GM19238 (cell line): ENCODE results near the gene KLHL3.
"Not testable (repeated sequence)": the region's sequence is repeated elsewhere in the genome, so short reads cannot be mapped to it uniquely, and the experiment has no call there.

Experiments used
- DNase-seq: peaks from one replicate; pipeline ENCODE4 v3.0.0; 2011; ENCODE audit warnings: low spot score; ENCODE audit not compliant: insufficient read length

The KLHL3 gene

DNA sequence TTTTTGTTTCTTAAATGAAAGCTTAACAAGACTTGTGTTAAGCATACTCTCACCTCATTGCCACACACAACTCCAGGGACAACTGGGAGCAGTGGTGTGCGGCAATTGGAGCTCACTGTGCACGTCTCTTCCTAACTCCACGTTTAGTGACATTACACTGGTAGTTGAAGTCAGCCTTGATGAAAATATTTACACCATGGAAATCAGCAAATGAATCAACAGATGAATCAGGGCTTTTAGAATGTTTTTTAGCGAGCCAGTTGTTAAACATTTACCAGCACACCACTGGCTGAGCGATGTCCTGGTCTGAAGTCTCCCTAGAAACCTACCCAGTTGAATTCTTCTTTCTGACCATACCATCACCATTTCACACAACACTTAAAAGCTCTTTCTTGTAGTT is 67.3 kb downstream of the KLHL3 start:
- DNase-seq: no peak

DNA sequence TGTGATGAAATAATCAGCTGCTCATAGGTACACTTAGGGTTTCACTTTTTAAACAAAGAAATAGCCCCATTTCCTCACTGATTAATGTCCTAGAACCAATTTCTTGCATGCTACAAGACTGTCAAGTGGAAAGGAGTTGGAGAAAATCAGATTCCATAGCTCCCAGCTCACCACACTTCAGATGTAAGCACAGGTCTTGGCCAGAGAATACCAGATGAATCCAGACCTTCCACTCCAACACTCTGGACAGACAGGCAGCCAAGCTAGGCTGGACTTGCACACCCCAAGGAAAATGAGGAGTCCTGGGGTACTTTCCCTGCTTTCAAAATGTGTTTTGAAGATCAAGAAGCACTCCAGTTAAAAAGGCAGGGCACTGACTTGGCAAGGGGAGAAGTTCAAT is 68.5 kb downstream of the KLHL3 start:
- no peak for DNase-seq

GRCh38 chr5:137666901-137667300 is 69.0 kb downstream of the KLHL3 start:
- no peak for DNase-seq

GRCh38 chr5:137666461-137666850 is 69.4 kb downstream of the KLHL3 start:
- no peak for DNase-seq

DNA sequence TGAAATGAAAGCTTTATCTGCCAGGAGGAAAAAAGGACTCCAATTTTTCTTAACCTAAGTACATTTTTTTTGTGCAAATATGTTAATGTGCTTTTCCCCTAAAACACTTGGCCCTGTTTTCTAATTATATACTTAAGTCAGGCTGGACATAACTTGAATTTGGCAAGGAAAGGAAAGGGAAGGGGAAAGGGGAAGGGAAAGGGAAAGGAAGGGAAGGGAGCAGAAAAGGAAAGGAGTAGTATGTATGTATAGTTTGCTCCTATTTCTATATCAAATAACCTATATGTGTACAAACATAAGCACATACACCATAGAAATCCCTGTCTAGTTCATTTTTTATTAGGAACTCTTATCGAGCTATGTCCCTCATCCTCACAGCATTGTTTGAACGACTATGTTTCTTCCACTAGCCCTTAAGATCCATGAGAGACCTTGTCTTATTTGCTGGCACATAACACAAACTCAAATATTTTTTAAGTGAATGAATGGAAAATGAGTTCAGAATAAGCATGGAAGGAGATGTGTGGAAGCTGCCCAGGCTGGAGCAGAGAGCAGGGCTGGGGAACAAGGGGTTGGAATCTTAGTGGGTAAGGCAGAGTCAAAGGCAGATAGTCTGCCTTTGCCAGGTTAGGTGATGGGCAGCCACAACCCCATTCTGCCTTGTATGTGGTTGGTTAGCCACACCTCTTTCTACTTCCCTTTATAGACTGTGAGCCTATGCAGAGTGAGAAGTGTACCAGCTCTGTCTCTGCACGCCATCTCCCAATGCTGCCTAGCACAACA is 70.0 kb downstream of the KLHL3 start:
- peak; percentile 50 for DNase-seq

- DNase-seq: peak; percentile 41
Measured at GRCh38 chr5:137660349-137660817, 75.5 kb downstream of the KLHL3 start.

- no peak for DNase-seq
Measured at GRCh38 chr5:137659209-137659608, 76.7 kb downstream of the KLHL3 start.

GRCh38 chr5:137658324-137658723 is 77.6 kb downstream of the KLHL3 start:
- no peak for DNase-seq

DNA sequence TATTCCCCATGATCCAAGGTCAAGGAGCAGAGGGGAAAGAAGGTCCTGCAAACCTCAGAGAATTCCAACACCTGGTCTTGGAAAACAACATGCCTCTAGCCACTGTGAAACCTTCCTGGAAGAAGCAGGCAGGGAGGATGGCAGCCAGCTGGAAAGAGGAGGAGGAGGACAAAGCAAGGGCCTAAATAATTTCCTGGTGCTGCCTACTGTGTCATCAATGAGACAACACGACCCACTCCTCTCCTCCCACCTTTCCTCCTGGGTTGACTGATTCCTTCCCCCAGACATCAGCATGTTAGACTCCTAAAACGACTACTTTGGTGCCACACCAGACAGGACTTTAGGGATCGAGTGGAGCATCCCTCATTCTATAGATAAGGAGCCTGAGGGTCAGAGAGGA is 78.8 kb downstream of the KLHL3 start:
- DNase-seq: no peak

- DNase-seq: no peak
Measured at GRCh38 chr5:137656558-137656957, 79.3 kb downstream of the KLHL3 start.

DNA sequence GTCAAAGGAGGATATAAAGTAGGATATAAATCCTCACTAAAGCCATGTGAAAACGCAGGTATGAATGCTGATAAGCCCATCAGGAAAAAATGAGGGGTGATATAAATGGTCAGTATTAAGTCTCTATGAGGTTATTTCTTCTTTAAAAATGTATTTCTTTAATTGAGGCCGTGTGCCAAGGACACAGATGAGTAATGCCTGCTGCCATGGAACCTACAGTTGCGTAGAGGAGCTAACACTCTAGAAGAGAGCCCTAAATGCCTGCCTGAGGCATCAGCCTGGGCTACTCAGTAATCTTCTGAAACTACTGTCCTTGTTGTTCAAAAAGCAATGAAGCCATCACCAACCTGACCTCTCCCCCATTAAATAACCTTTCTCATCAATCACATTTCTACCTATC is 84.9 kb downstream of the KLHL3 start:
- no peak for DNase-seq

- no peak for DNase-seq
Measured at GRCh38 chr5:137649228-137649935, 86.5 kb downstream of the KLHL3 start.

GRCh38 chr5:137648361-137648760 is 87.5 kb downstream of the KLHL3 start:
- DNase-seq: no peak

GRCh38 chr5:137647401-137647800 is 88.5 kb downstream of the KLHL3 start:
- no peak for DNase-seq

DNA sequence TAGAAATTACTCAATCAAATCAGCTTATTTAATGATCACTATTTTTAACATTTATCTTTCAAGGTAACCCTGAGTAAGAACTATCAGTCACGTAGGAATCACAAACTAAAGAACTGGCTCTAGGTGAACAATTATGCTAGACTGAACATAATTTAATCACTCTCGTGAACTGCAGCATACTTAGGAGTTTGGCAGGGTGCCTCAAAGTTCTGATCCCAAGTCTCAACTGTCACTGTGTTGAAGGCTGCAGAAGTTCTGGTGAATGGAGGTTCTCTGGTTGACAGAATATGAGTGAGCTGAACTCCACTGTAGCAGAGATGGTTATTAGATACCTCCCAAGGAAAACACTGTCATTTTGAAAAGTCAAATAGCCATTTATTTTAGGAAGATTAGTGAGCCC is 89.1 kb downstream of the KLHL3 start:
- DNase-seq: no peak

DNA sequence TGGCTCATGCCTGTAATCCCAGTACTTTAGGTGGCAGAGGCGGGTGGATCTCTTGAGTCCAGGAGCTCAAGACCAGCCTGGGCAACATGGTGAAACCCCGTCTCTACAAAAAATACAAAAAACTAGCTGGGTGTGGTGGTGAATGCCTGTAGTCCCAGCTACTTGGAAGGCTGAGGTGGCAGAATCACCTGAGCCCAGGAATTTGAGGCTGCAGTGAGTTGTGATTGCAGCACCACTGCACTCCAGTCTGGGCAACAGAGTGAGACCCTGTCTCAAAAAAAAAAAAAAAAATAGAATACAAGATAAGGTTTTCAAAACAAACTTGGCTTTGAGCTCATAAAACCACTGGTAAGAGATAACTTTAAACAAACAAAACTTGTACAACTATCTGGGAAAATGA is 92.8 kb downstream of the KLHL3 start:
- DNase-seq: not testable (repeated sequence)

GRCh38 chr5:137642091-137642490 is 93.8 kb downstream of the KLHL3 start:
- DNase-seq: no peak

DNA sequence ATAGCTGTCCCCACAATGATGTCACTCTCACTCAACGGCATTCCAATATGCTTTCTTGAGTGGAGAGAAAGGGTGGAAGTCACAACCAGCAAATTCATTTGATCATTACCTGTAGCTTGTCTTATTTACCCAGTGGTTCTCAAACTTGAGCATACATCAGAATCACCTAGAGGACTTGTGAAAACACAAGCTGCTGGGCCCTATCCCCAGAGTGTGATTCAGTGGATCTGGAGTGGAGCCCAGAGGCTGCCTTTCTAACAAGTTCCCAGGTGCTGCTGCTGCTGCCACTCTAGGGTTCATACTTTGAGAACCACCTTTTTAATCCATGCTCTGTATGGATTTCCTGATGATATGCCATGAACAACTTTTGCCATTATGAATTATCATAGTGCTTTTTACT is 94.7 kb downstream of the KLHL3 start:
- no peak for DNase-seq

- DNase-seq: no peak
Measured at GRCh38 chr5:137639645-137640044, 96.2 kb downstream of the KLHL3 start.

GRCh38 chr5:137638841-137639240 is 97.0 kb downstream of the KLHL3 start:
- no peak for DNase-seq

- DNase-seq: no peak
Measured at GRCh38 chr5:137636830-137637714, 98.8 kb downstream of the KLHL3 start.

- DNase-seq: no peak
Measured at GRCh38 chr5:137636099-137636498, 99.8 kb downstream of the KLHL3 start.
